Epithelial cell of proximal tubule (primary cell): ENCODE data around the gene CD163L1. TPM values are rescaled to one million over a fixed set of nuclear protein-coding genes. Genes with fewer than 3 reads are reported as not detected.

Experiments
- DNase-seq: peaks from one replicate; pipeline ENCODE4 v3.0.0-alpha.2; 2011; ENCODE audit warnings: low read depth
- H3K4me3 ChIP-seq: 2 replicates; pipeline ENCODE4 v1.5.1; 2011; ENCODE audit warnings: low read depth, mild to moderate bottlenecking, low read length
- CTCF ChIP-seq: conservative IDR thresholded peaks from 2 replicates; pipeline ENCODE4 v1.5.1; 2012; ENCODE audit warnings: low read depth, mild to moderate bottlenecking, low read length
- total RNA-seq: library from RNA; depleted of rRNA; stranded (reverse); fragments of >200 nt; gene quantifications from 2 replicates; pipeline ENCODE4 v1.2.3, GENCODE V29; 2015

Gene CD163L1
- total RNA-seq, 1 donor from 2014 or later, result 0.12 TPM

GRCh38 chr12:7376196-7376595, 67.8 kb downstream of the CD163L1 start:
- TF ChIP-seq CTCF, result no peak
- H3K4me3 ChIP-seq, result no peak overlapping the region
- no peak for DNase-seq

GRCh38 chr12:7375145-7375543, 68.8 kb downstream of the CD163L1 start:
- no peak for TF ChIP-seq CTCF
- no peak for DNase-seq
- H3K4me3 ChIP-seq, result no peak overlapping the region

- DNase-seq, result no peak
- peak; percentile 58 for TF ChIP-seq CTCF
- H3K4me3 ChIP-seq, result no peak overlapping the region
Observed at GRCh38 chr12:7374423-7375144, 69.4 kb downstream of the CD163L1 start.

GRCh38 chr12:7373226-7373625, 70.7 kb downstream of the CD163L1 start:
- no peak for TF ChIP-seq CTCF
- DNase-seq, result no peak
- no peak overlapping the region for H3K4me3 ChIP-seq

GRCh38 chr12:7369274-7369729, 74.7 kb downstream of the CD163L1 start:
- TF ChIP-seq CTCF, result no peak
- no peak overlapping the region for H3K4me3 ChIP-seq
- no peak for DNase-seq

GRCh38 chr12:7362734-7363133, 81.2 kb downstream of the CD163L1 start:
- no peak for DNase-seq
- H3K4me3 ChIP-seq, result no peak overlapping the region
- no peak for TF ChIP-seq CTCF

GRCh38 chr12:7361265-7361664, 82.7 kb downstream of the CD163L1 start:
- DNase-seq, result no peak
- H3K4me3 ChIP-seq, result no peak overlapping the region

More at GRCh38 chr12:7361265-7361664, 82.7 kb downstream of the CD163L1 start:
- TF ChIP-seq CTCF, result no peak
